OCI-LY7 (cell line): ENCODE data around the gene ATP5PD.

ENCODE experiments used
- EZH2phosphoT487 ChIP-seq: fragments of 200-600 bp; sonication (generic); IDR thresholded peaks from 2 replicates; pipeline ENCODE4 v1.6.1; 2018; ENCODE audit warnings: low read depth, borderline replicate concordance, mild to moderate bottlenecking, mixed run types, antibody characterized with exemption, low read length, moderate library complexity, mixed read lengths
- TF ChIP-seq, protein P1 (sequence below): fragments of 200-600 bp; sonication (generic); conservative IDR thresholded peaks from 2 replicates; pipeline ENCODE4 v1.5.1; 2014; ENCODE audit warnings: mild to moderate bottlenecking, antibody characterized with exemption, low read length, moderate library complexity, mixed read lengths

DNA sequence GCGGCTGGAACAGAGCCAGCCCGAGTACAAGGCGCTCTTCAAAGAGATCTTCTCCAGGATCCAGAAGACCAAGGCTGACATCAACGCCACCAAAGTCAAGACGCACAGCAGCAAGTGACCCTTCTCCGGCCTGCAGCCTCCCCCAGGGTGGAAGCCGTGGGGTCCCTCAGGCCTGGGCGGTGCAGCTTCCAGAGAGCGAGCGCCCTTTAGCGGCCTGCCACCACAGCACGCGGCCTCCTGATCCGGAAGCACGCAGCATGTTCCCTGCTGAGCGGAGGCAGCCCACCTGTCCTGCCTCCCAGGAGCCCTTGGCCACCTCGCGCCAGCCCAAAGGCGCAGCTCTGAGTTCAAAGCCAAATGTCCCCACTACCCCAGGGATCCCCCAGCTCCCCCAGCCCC is 42.8 kb downstream of the ATP5PD start:
- TF ChIP-seq, protein P1, sequence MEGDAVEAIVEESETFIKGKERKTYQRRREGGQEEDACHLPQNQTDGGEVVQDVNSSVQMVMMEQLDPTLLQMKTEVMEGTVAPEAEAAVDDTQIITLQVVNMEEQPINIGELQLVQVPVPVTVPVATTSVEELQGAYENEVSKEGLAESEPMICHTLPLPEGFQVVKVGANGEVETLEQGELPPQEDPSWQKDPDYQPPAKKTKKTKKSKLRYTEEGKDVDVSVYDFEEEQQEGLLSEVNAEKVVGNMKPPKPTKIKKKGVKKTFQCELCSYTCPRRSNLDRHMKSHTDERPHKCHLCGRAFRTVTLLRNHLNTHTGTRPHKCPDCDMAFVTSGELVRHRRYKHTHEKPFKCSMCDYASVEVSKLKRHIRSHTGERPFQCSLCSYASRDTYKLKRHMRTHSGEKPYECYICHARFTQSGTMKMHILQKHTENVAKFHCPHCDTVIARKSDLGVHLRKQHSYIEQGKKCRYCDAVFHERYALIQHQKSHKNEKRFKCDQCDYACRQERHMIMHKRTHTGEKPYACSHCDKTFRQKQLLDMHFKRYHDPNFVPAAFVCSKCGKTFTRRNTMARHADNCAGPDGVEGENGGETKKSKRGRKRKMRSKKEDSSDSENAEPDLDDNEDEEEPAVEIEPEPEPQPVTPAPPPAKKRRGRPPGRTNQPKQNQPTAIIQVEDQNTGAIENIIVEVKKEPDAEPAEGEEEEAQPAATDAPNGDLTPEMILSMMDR, result no peak
- TF ChIP-seq EZH2phosphoT487, result no peak
